ENCODE measurements around the gene ST8SIA5.

The ST8SIA5 gene

DNA sequence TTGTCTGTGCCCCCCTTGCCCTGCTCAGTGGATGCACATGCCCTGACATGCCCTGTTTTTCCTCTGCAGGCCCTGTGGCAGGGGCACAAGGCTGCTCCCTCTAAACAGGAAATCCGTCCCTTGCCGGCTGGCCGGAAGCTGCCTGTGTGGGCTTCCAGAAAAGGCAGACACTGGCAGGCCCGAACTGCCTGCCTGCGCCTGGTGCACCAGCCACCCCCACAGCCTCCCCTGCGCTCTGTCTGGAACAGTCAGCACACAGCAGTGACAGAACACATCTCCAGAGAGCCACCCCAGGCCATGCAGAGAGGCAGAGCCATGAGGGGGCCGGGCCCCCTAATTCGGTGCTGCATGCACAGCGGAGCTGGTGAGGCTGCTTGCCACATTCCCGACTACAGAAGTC, 133.3 kb downstream of the ST8SIA5 start:
- FAIRE-seq: no peak

DNA sequence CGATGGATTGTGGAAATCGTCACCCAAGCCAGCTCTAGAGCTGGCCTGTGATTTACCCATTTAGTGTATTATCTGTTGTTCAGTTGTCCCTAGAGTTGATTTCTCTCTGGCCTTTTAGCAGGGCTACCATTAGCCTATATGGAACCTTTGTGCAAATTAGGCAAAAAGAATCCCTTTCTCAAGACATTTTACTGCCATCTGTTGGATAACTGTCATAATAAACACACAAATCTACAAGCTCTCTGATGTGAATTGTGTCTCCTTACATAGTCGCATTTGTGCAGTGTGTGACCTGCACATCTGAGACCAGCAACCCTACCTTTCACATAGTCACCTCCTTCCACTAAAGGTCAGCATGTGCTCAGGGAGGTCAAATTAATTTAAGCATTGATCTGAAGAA, 133.9 kb downstream of the ST8SIA5 start:
- no peak for FAIRE-seq

DNA sequence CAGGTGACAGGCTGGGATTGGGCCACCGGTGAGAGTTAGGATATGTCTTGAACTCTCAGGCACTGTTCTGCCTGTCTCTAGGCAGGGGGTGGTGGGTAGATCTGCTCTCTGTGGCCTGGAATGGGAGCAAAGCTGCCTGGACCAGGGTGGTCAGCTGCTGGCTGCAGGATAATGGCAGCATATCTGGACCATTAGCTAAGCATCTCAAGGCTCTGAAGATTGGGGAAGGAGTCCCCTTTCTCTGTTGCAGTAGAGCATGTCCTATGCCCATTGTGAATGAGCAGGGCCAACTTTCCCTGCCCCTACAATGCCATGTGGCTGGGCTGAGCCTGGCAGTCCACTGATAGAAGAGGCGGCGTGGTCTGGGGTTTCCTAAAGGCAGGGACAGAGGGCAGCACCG, 134.4 kb downstream of the ST8SIA5 start:
- FAIRE-seq: no peak

DNA sequence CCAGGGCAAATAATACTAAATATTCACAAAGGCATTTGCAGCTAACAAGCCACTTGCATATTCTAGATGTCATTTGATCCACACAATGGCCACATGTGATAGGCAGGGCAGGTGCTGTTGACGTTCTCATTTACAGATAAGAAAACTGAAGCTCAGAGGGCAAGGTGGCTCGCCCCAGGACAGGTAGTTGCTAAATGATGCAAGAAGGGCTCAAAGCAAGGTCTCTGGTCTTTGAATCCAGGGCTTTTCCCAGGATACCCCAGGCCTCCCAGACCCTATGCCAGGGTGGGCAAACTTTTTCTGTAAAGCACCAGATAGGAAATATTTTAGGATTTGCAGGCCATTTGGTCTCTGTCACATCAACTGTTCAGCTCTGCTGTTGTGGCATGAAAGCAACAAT, 135.0 kb downstream of the ST8SIA5 start:
- FAIRE-seq: no peak

DNA sequence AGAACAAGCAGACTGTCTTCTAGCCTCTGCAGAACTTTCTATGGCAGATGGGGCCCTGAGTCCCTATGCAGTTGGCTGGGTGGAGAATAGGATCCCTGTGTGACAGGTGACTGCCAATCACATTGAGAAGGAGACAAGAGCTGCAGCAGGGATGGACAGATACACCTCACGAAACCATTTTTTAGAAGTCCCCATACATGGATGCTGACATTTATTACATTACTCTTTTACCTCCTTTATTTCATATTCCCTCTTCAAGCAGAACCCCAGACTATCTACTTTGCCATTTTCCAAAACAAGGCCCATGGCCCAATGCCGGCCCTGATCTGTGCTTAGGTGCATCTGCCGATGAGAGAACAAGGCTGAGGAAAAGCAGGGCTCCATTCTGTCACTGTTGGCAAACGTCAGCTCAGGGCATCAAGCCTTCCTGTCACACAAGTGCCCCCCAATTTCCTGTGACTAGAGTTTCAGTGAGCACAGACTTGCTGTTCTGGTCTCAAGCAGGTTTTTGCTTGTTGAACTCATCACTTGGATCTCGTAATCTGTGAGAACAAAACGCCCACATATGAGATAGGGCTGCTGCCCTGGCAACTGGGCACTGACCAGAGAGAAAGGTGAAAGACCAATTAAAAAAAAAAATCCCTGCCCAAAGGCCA, 135.6 kb downstream of the ST8SIA5 start:
- no peak for FAIRE-seq

DNA sequence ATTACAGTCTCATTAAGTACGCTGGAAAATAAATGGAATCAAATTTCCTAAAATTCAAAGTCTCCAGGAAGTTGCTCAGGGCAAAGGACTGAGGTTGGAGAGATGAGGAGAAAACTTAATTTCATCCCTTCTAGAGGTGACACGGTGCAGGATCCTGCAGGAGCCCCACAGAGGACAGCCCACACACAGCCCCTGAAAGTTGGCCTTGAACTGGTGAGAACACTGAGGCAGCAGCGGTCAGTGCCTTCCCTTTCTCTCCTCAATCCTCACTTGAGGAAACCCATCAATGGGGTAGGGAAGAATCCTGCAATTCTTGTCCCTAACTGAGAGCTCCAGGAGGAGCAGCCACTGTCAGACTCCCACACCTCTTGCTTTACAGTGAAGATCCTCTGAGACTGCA, 137.3 kb downstream of the ST8SIA5 start:
- FAIRE-seq: no peak
